K562 (cell line): ENCODE measurements around the gene SYNGR4. TPM values are rescaled to one million over a fixed set of nuclear protein-coding genes. Genes with fewer than 3 reads are reported as not detected.
A peak's percentile ranks its signal among the peaks of the same experiment; 100 is the strongest.

ENCODE experiments used
- ATAC-seq: fragments of 200-7000 bp; cut with Tn5 transposase; 3 replicates; pipeline ENCODE4 v1.9.1; 2020; ENCODE audit warnings: moderate library complexity
- BruUV-seq: library from RNA; stranded (reverse); fragments of 400-500 nt; replicated peaks from 2 replicates; lab custom pipeline; 2021; lab: Mats Ljungman, UMichigan
- CTCF ChIA-PET: fragments of 300-600 bp; formaldehyde crosslinking; extraction: SDS; loops from one replicate; lab custom pipeline; 2021; ENCODE audit warnings: low intra/inter-chr PET ratio; lab: Yijun Ruan, JAX
- POLR2A ChIA-PET: fragments of 300-600, 350-650 bp; sonication (Branson Sonifier 250); formaldehyde crosslinking; extraction: SDS; loops from one replicate; lab custom pipeline; 2021; ENCODE audit warnings: antibody characterized with exemption, inconsistent platforms; lab: Yijun Ruan, JAX
- DNase-seq, 4 experiments: peaks; one replicate each; pipeline versions ENCODE4 v3.0.0 to v3.0.0-alpha.2; 2011 to 2018; ENCODE audit warnings: low spot score in 3 of 4, mixed read lengths in 3 of 4; ENCODE audit errors: extremely low read depth in 1 of 4
- FAIRE-seq: peaks from 2 replicates; lab custom pipeline; 2011; peaks lifted over from hg19 to GRCh38; lab: Jason Lieb, UNC
- H2AFZ ChIP-seq: 2 replicates; pipeline ENCODE4 v1.6.0; 2011; ENCODE audit warnings: low read depth, low read length, control low read depth, inconsistent platforms
- H3K27ac ChIP-seq: fragments of 200-600 bp; 3 replicates; pipeline ENCODE4 v1.8.0; 2011; ENCODE audit warnings: low read depth, mild to moderate bottlenecking, control low read depth, inconsistent platforms, low read length, moderate library complexity, mixed read lengths; ENCODE audit errors: extremely low read depth
- H3K27me3 ChIP-seq, 2 experiments: fragments of 300-600 bp in 1 of 2; 2 replicates in 1 of 2; 3 replicates in 1 of 2; pipeline versions ENCODE4 v1.6.0 to v1.8.0; 2011; ENCODE audit warnings: inconsistent platforms in 2 of 2, low read length in 2 of 2, mild to moderate bottlenecking in 1 of 2, mixed read lengths in 1 of 2, moderate library complexity in 1 of 2; ENCODE audit not compliant: control insufficient read depth in 2 of 2, insufficient read depth in 2 of 2
- H3K36me3 ChIP-seq: fragments of 300-600 bp; 3 replicates; pipeline ENCODE4 v1.8.0; 2011; ENCODE audit warnings: mild to moderate bottlenecking, low read length, inconsistent platforms; ENCODE audit not compliant: control insufficient read depth, insufficient read depth
- H3K4me1 ChIP-seq, 2 experiments: fragments of 200-600 bp in 1 of 2; replicated peaks in 1 of 2; 2 replicates in 1 of 2; 3 replicates in 1 of 2; pipeline versions ENCODE4 v1.5.1 to v1.8.0; 2011; ENCODE audit warnings: inconsistent platforms in 2 of 2, low read length in 2 of 2, mild to moderate bottlenecking in 1 of 2, mixed read lengths in 1 of 2, moderate library complexity in 1 of 2; ENCODE audit not compliant: control insufficient read depth in 2 of 2, insufficient read depth in 2 of 2
- H3K4me2 ChIP-seq: 2 replicates; pipeline ENCODE4 v1.6.1; 2011; ENCODE audit warnings: low read length, control low read depth, inconsistent platforms, mixed read lengths; ENCODE audit not compliant: insufficient read depth
- H3K4me3 ChIP-seq: fragments of 200-600 bp; sonication (generic), shearing (Covaris generic); 2 replicates; pipeline ENCODE4 v1.5.1; 2016; ENCODE audit warnings: control low read depth, inconsistent platforms
- H3K79me2 ChIP-seq: fragments of 200-600 bp; 3 replicates; pipeline ENCODE4 v1.8.0; 2011; ENCODE audit warnings: low read length, inconsistent platforms; ENCODE audit not compliant: control insufficient read depth, insufficient read depth
- H3K9ac ChIP-seq, 2 experiments: 2 replicates each; pipeline versions ENCODE4 v1.6.0 to v1.6.1; 2011; ENCODE audit warnings: low read depth in 2 of 2, low read length in 2 of 2, control low read depth in 1 of 2, inconsistent platforms in 1 of 2, mild to moderate bottlenecking in 1 of 2, mixed read lengths in 1 of 2; ENCODE audit not compliant: insufficient read depth in 1 of 2
- H3K9me1 ChIP-seq: one replicate; pipeline ENCODE4 v1.6.0; 2011; ENCODE audit warnings: inconsistent platforms, mild to moderate bottlenecking, low read length, moderate library complexity; ENCODE audit not compliant: control insufficient read depth, insufficient read depth
- H3K9me3 ChIP-seq: replicated peaks from 2 replicates; pipeline ENCODE4 v1.5.1; 2011; ENCODE audit warnings: low read depth, low read length, inconsistent platforms; ENCODE audit not compliant: control insufficient read depth, insufficient read depth
- H4K20me1 ChIP-seq: replicated peaks from 2 replicates; pipeline ENCODE4 v1.6.1; 2011; ENCODE audit warnings: low read length, inconsistent platforms, mixed read lengths; ENCODE audit not compliant: control insufficient read depth, insufficient read depth
- OTX1 ChIP-seq: fragments of 450-650 bp; formaldehyde crosslinking; IDR thresholded peaks from 2 replicates; pipeline ENCODE4 v1.4.0; 2022; ENCODE audit warnings: mild to moderate bottlenecking
- TBP ChIP-seq: optimal IDR thresholded peaks from 2 replicates; pipeline ENCODE3; 2011; ENCODE audit warnings: low read depth, low read length, improper control_type of control experiment
- WGBS: fragments of 100-300 bp; shearing (Covaris generic); methylation state at CpG from one replicate; pipeline ENCODE4 v1.1.6; 2016; ENCODE audit warnings: low coverage, mixed read lengths; ENCODE audit not compliant: insufficient coverage; ENCODE audit errors: missing lambda C conversion rate; 5-methylcytosine and 5-hydroxymethylcytosine counted together
- in situ Hi-C: fragments of 300-500 bp; cut with MboI; formaldehyde crosslinking; loops from 4 replicates; pipeline ENCODE4 v1.15.0; 2018; ENCODE audit warnings: inconsistent platforms, mixed read lengths
- intact Hi-C: fragments of 100-400 bp; cut with micrococcal nuclease; formaldehyde crosslinking; loops from 2 replicates; pipeline ENCODE4 v1.14.2; 2022
- polyA plus RNA-seq, 8 experiments: library from polyadenylated mRNA; depleted of rRNA in 4 of 8; stranded (reverse) in 5 of 8; unstranded in 3 of 8; fragments of >200 nt; fragmentation: Nextera tagmentation in 2 of 8; fragmentation: Illumina TruSeq in 1 of 8; extraction: Ambion mirVana in 2 of 8; extraction: Trizol in 1 of 8; gene quantifications; 2 replicates each; pipeline versions ENCODE4 v1.2.1 to v1.2.3, GENCODE V29; 2011 to 2014; ENCODE audit warnings: inconsistent platforms in 1 of 8, missing spikeins in 1 of 8
- total RNA-seq, 7 experiments: library from RNA; depleted of rRNA in 6 of 7; stranded (reverse); fragments of >200 nt in 6 of 7; fragmentation: Illumina TruSeq in 2 of 7; extraction: Trizol in 2 of 7; gene quantifications; 2 replicates each; pipeline versions ENCODE4 v1.2.1 to v1.2.3, GENCODE V29; 2011 to 2021; ENCODE audit warnings: low replicate concordance in 1 of 7
- TF ChIP-seq, protein P1 (sequence below): fragments of 450-650 bp; IDR thresholded peaks from 2 replicates; pipeline ENCODE4 v1.6.1; 2014; ENCODE audit warnings: low read depth, mild to moderate bottlenecking, moderate library complexity, borderline replicate concordance
- TF ChIP-seq, protein P2 (sequence below), 2 experiments: fragments of 450-650 bp; conservative IDR thresholded peaks; 2 replicates each; pipeline ENCODE4 v1.6.1; 2017; ENCODE audit warnings: mild to moderate bottlenecking in 2 of 2, moderate library complexity in 2 of 2
- TF ChIP-seq, protein P3 (sequence below), 2 experiments: fragments of 450-650 bp in 1 of 2; sonication (generic) in 1 of 2; formaldehyde crosslinking in 1 of 2; IDR thresholded peaks; 2 replicates each; pipeline versions ENCODE4 v1.7.1 to v1.9.0; 2016 to 2022; ENCODE audit warnings: inconsistent platforms in 1 of 2, mild to moderate bottlenecking in 1 of 2, missing genetic modification reagents in 1 of 2

The SYNGR4 gene
- total and polyA plus RNA-seq, 9 of the 15 experiments (the other 6 are each of a cell fraction or from before 2014, with no cell fraction given) = 0.07 to 0.14 TPM; not detected in 7

DNA sequence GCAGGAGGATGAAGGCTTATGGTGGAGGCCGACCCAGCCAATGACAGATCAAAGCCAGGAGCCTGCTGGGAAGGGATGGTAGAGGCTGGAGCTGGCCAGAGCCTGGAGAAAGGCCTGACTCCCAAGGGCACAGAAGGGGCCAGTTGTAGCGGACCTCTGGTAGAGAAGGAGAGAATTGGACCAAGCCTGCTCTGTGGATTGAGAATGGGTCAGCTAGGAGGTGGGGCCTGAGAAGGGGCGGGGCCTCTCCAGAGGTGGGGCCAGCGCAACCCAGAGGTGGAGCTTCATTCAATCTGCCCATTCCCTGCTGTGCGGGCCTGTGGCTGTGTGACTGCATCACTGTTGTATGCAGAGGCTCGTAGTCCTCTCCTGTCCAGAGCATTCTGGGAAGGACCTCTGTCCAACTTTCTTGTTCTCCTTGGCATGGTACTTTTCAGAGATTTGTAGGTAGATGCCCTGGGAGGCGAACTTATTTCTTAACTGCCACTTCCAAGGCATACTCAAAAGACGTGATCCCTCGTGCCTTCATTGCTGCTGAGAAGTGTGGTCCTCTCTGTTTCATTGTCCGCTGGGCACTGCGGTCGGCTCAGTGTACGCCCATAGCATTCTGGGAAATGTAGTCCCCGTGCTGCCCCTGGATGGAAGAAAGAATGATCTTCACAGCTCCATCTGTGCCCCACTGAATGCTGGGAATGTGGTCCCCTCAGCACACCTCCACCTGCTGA lies 36.0 kb downstream of the SYNGR4 start:
- H3K4me2 ChIP-seq = peak overlapping the region; percentile 100
- H3K4me1 ChIP-seq = peaks cover 34 to 60% of the 10 kb centered on the region in 2 experiments
- WGBS = 9% methylated on average over 12 of the region's 14 CpGs
- peak; percentile 87 for ATAC-seq
- in situ Hi-C loops (no loop called here), intact Hi-C loops (no loop called here)
- BruUV-seq = no TSS peak
- H3K27me3 ChIP-seq = no peaks in the 10 kb centered on the region
- ChIA-PET POLR2A (interaction anchor here (0.5 to 1.7 kb wide), 18 partner anchors 9 to 567 kb away, joined by 3 to 9 read pairs (median 3); partner anchors contain the start of genes GRWD1 and KDELR1), CTCF (no interaction called here)
- peak overlapping the region; percentile 63 to 85 for H3K9ac ChIP-seq
- peaks cover 54% of the 10 kb centered on the region for H3K79me2 ChIP-seq
- H3K9me1 ChIP-seq = no peaks in the 10 kb centered on the region
- H2AFZ ChIP-seq = peak overlapping the region; percentile 84
- peak overlapping the region; percentile 54 for H3K4me3 ChIP-seq
- peaks cover 12% of the 10 kb centered on the region for H4K20me1 ChIP-seq
- peaks cover 15% of the 10 kb centered on the region; the same call in 2 of the 3 replicates for H3K36me3 ChIP-seq
- FAIRE-seq = peak; percentile 88
- DNase-seq = peak; percentile 73 to 85 (median 80)
- H3K27ac ChIP-seq = peak overlapping the region; percentile 85
- H3K9me3 ChIP-seq = no peaks in the 10 kb centered on the region
- TF ChIP-seq TBP (peak; percentile 9), OTX1 (CRISPR knock-in tag) (no peak)
- TF ChIP-seq, protein P1, sequence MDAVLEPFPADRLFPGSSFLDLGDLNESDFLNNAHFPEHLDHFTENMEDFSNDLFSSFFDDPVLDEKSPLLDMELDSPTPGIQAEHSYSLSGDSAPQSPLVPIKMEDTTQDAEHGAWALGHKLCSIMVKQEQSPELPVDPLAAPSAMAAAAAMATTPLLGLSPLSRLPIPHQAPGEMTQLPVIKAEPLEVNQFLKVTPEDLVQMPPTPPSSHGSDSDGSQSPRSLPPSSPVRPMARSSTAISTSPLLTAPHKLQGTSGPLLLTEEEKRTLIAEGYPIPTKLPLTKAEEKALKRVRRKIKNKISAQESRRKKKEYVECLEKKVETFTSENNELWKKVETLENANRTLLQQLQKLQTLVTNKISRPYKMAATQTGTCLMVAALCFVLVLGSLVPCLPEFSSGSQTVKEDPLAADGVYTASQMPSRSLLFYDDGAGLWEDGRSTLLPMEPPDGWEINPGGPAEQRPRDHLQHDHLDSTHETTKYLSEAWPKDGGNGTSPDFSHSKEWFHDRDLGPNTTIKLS = 0 out of 2 replicates have a peak, but pooled peaks have one; percentile 44
- TF ChIP-seq, protein P2, sequence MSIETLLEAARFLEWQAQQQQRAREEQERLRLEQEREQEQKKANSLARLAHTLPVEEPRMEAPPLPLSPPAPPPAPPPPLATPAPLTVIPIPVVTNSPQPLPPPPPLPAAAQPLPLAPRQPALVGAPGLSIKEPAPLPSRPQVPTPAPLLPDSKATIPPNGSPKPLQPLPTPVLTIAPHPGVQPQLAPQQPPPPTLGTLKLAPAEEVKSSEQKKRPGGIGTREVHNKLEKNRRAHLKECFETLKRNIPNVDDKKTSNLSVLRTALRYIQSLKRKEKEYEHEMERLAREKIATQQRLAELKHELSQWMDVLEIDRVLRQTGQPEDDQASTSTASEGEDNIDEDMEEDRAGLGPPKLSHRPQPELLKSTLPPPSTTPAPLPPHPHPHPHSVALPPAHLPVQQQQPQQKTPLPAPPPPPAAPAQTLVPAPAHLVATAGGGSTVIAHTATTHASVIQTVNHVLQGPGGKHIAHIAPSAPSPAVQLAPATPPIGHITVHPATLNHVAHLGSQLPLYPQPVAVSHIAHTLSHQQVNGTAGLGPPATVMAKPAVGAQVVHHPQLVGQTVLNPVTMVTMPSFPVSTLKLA (conservative IDR thresholded peaks at IDR 0.05) = 0 out of 4 replicates have a peak, but pooled peaks of 1 of the 2 experiments have one; percentile 29
- TF ChIP-seq, protein P3, sequence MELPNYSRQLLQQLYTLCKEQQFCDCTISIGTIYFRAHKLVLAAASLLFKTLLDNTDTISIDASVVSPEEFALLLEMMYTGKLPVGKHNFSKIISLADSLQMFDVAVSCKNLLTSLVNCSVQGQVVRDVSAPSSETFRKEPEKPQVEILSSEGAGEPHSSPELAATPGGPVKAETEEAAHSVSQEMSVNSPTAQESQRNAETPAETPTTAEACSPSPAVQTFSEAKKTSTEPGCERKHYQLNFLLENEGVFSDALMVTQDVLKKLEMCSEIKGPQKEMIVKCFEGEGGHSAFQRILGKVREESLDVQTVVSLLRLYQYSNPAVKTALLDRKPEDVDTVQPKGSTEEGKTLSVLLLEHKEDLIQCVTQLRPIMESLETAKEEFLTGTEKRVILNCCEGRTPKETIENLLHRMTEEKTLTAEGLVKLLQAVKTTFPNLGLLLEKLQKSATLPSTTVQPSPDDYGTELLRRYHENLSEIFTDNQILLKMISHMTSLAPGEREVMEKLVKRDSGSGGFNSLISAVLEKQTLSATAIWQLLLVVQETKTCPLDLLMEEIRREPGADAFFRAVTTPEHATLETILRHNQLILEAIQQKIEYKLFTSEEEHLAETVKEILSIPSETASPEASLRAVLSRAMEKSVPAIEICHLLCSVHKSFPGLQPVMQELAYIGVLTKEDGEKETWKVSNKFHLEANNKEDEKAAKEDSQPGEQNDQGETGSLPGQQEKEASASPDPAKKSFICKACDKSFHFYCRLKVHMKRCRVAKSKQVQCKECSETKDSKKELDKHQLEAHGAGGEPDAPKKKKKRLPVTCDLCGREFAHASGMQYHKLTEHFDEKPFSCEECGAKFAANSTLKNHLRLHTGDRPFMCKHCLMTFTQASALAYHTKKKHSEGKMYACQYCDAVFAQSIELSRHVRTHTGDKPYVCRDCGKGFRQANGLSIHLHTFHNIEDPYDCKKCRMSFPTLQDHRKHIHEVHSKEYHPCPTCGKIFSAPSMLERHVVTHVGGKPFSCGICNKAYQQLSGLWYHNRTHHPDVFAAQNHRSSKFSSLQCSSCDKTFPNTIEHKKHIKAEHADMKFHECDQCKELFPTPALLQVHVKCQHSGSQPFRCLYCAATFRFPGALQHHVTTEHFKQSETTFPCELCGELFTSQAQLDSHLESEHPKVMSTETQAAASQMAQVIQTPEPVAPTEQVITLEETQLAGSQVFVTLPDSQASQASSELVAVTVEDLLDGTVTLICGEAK (IDR thresholded peaks at IDR 0.05) = peak; percentile 86
- TF ChIP-seq, protein P3 (CRISPR knock-in tag; IDR thresholded peaks at IDR 0.05) = no peak; the same call in 1 of the 2 replicates
